Sigmoid colon (tissue), 7 donors: Measurements from ENCODE around the gene SACM1L. TPM values are rescaled to one million over a fixed set of nuclear protein-coding genes. Genes with fewer than 3 reads are reported as not detected.
A peak's percentile ranks its signal among the peaks of the same experiment; 100 is the strongest.

Source experiments
- DNase-seq: peaks from one replicate; pipeline ENCODE4 v3.0.0-alpha.2; 2019
- H3K27ac ChIP-seq, 4 donors: fragments of 200-600 bp; sonication (generic); one replicate each; pipeline ENCODE4 v1.5.1; 2016 to 2019; ENCODE audit warnings: mild to moderate bottlenecking in 1 of 4
- H3K27me3 ChIP-seq, 3 donors: fragments of 200-600 bp; sonication (generic); one replicate each; pipeline ENCODE4 v1.5.1; 2019; ENCODE audit warnings: mild to moderate bottlenecking in 1 of 3
- H3K36me3 ChIP-seq, 4 donors: fragments of 200-600 bp; sonication (generic); one replicate each; pipeline ENCODE4 v1.5.1; 2016 to 2019
- H3K4me1 ChIP-seq, 4 donors: fragments of 200-600 bp; sonication (generic); one replicate each; pipeline ENCODE4 v1.5.1; 2017 to 2019
- H3K4me3 ChIP-seq, 4 donors: fragments of 200-600 bp; sonication (generic); one replicate each; pipeline ENCODE4 v1.5.1; 2017 to 2019; ENCODE audit warnings: mild to moderate bottlenecking in 2 of 4, moderate library complexity in 1 of 4
- H3K9me3 ChIP-seq, 4 donors: fragments of 200-600 bp in 3 of 4; sonication (generic) in 3 of 4; one replicate each; pipeline versions ENCODE4 v1.5.1 to v1.6.1; 2013 to 2019
- CTCF ChIP-seq, 4 experiments: fragments of 450-650 bp in 3 of 4; fragments of 200-600 bp in 1 of 4; IDR thresholded peaks; one replicate each; pipeline ENCODE4 v1.5.1; 2016 to 2019; ENCODE audit warnings: antibody characterized with exemption in 4 of 4, mild to moderate bottlenecking in 3 of 4, moderate library complexity in 2 of 4
- EP300 ChIP-seq, 4 donors: sonication (generic); formaldehyde crosslinking; IDR thresholded peaks; one replicate each; pipeline ENCODE4 v1.6.1; 2017; ENCODE audit warnings: antibody characterized with exemption in 4 of 4
- POLR2A ChIP-seq, 2 donors: fragments of 450-650 bp; IDR thresholded peaks; one replicate each; pipeline ENCODE4 v1.6.1; 2016; ENCODE audit warnings: antibody characterized with exemption in 2 of 2, mild to moderate bottlenecking in 2 of 2, moderate library complexity in 2 of 2
- POLR2AphosphoS5 ChIP-seq, 4 donors: sonication (generic); formaldehyde crosslinking; IDR thresholded peaks; one replicate each; pipeline ENCODE4 v1.6.1; 2017; ENCODE audit warnings: antibody characterized with exemption in 4 of 4
- WGBS, 2 donors: extraction: QIAGEN DNeasy Blood & Tissue Kit; methylation state at CpG; one replicate each; pipeline ENCODE4 v1.1.7; 2013; 5-methylcytosine and 5-hydroxymethylcytosine counted together
- intact Hi-C: fragments of 100-400 bp; cut with DNase I; formaldehyde crosslinking; loops from one replicate; pipeline ENCODE4 v1.15.1; 2023
- polyA plus RNA-seq, 3 donors: library from polyadenylated mRNA; stranded (reverse); fragments of 200-250 nt; gene quantifications; one replicate each; pipeline ENCODE4 v1.2.3, GENCODE V29; 2013
- total RNA-seq, 4 donors: library from RNA; depleted of rRNA; stranded (reverse); fragments of >200 nt; gene quantifications; one replicate each; pipeline ENCODE4 v1.1.0, GENCODE V29; 2016
- donor health status: healthy with polysubstance abuse.
- donor health status: Bipolar disorder and iron deficiency.
- donor health status: healthy.

Gene SACM1L
- total and polyA plus RNA-seq, 7 donors: 21.6 to 44.6 (median 38.5) TPM

GRCh38 chr3:45774581-45775521 lies 85.7 kb downstream of the SACM1L start:
- no peaks in the 10 kb centered on the region for H3K36me3 ChIP-seq
- H3K27me3 ChIP-seq: no peaks in the 10 kb centered on the region
- no peak for DNase-seq
- intact Hi-C loops: no loop called here
- TF ChIP-seq POLR2AphosphoS5 (IDR thresholded peaks at IDR 0.05): no peak
- no peak for TF ChIP-seq EP300 (IDR thresholded peaks at IDR 0.05)
- no peak for TF ChIP-seq CTCF (IDR thresholded peaks at IDR 0.05)
- TF ChIP-seq POLR2A (IDR thresholded peaks at IDR 0.05): no peak
- H3K27ac ChIP-seq: no peak overlapping the region
- H3K9me3 ChIP-seq: no peaks in the 10 kb centered on the region
- no peaks in the 10 kb centered on the region for H3K4me1 ChIP-seq
- H3K4me3 ChIP-seq: no peak overlapping the region
- WGBS, 2 donors: 83 to 89% methylated on average over 8 of the region's 8 CpGs

- H3K4me1 ChIP-seq: no peaks in the 10 kb centered on the region
- H3K36me3 ChIP-seq: no peaks in the 10 kb centered on the region
- no peaks in the 10 kb centered on the region for H3K9me3 ChIP-seq
- DNase-seq: peak; percentile 48
- no peak overlapping the region for H3K27ac ChIP-seq
- intact Hi-C loops: no loop called here
- 87 to 91% methylated on average over 17 of the region's 17 CpGs for WGBS, 2 donors
- TF ChIP-seq CTCF (IDR thresholded peaks at IDR 0.05): no peak
- TF ChIP-seq EP300 (IDR thresholded peaks at IDR 0.05): no peak
- TF ChIP-seq POLR2A (IDR thresholded peaks at IDR 0.05): no peak
- no peak for TF ChIP-seq POLR2AphosphoS5 (IDR thresholded peaks at IDR 0.05)
- no peaks in the 10 kb centered on the region for H3K27me3 ChIP-seq
- H3K4me3 ChIP-seq: no peak overlapping the region
These were observed 86.5 kb downstream of the SACM1L start for GRCh38 chr3:45775571-45776300.

- no peak overlapping the region for H3K27ac ChIP-seq
- H3K27me3 ChIP-seq: no peaks in the 10 kb centered on the region
- no peaks in the 10 kb centered on the region for H3K9me3 ChIP-seq
- H3K4me1 ChIP-seq: no peaks in the 10 kb centered on the region
- intact Hi-C loops: no loop called here
- no peaks in the 10 kb centered on the region for H3K36me3 ChIP-seq
- TF ChIP-seq EP300 (IDR thresholded peaks at IDR 0.05) (no peak), POLR2A (IDR thresholded peaks at IDR 0.05) (no peak), POLR2AphosphoS5 (IDR thresholded peaks at IDR 0.05) (no peak), CTCF (IDR thresholded peaks at IDR 0.05) (no peak)
- H3K4me3 ChIP-seq: no peak overlapping the region
- DNase-seq: no peak
- 15 to 62% methylated on average over 3 of the region's 3 CpGs for WGBS, 2 donors
These were observed 87.1 kb downstream of the SACM1L start for GRCh38 chr3:45776301-45776595.

- no peaks in the 10 kb centered on the region for H3K4me1 ChIP-seq
- no peak overlapping the region for H3K4me3 ChIP-seq
- intact Hi-C loops: no loop called here
- 39 to 74% methylated on average over 8 of the region's 8 CpGs for WGBS, 2 donors
- no peaks in the 10 kb centered on the region for H3K27me3 ChIP-seq
- DNase-seq: peak; percentile 64
- H3K27ac ChIP-seq: no peak overlapping the region
- no peaks in the 10 kb centered on the region for H3K36me3 ChIP-seq
- H3K9me3 ChIP-seq: no peaks in the 10 kb centered on the region
- TF ChIP-seq POLR2AphosphoS5 (IDR thresholded peaks at IDR 0.05) (no peak), POLR2A (IDR thresholded peaks at IDR 0.05) (no peak), CTCF (IDR thresholded peaks at IDR 0.05) (no peak), EP300 (IDR thresholded peaks at IDR 0.05) (no peak)
These were observed 87.4 kb downstream of the SACM1L start for GRCh38 chr3:45776611-45777010.
